OCI-LY3 (cell line): ENCODE measurements around the gene TEX19.

Experiments
- EZH2phosphoT487 ChIP-seq: fragments of 200-600 bp; shearing (Covaris generic); IDR thresholded peaks from 2 replicates; pipeline ENCODE4 v1.6.1; 2018; ENCODE audit warnings: antibody characterized with exemption, mixed run types, low read depth
- TF ChIP-seq, protein P1 (sequence below): fragments of 200-600, 300-600 bp; sonication (generic); IDR thresholded peaks from 2 replicates; pipeline ENCODE4 v1.5.1; 2014; ENCODE audit warnings: antibody characterized with exemption, low read length, low read depth

DNA sequence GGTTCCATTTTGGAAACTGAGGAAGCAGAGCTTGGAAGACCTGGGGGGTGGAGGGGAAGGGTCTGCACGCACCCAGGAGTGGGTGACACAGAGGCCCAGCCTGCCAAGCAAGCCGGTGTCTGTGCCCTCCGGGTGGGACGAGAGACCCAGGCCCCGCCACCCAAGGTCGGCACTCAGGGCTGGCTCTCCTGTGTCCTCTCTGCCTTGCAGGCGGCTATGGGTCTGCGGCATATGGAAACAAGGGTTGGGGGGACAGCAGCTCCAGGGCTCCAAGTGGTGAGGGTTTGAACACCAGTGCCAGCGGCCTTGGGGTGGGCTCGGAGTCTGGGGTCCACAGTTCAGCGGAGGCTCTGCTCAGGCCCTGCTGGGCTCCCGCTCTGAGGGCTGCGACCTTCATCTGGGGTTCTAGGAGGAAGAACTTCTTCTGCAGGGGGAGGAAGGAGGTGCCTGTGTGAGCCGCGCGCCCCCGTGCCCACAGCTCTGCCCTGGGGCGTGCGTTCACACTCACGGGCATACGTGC is 37.0 kb upstream of the TEX19 start:
- TF ChIP-seq, protein P1, sequence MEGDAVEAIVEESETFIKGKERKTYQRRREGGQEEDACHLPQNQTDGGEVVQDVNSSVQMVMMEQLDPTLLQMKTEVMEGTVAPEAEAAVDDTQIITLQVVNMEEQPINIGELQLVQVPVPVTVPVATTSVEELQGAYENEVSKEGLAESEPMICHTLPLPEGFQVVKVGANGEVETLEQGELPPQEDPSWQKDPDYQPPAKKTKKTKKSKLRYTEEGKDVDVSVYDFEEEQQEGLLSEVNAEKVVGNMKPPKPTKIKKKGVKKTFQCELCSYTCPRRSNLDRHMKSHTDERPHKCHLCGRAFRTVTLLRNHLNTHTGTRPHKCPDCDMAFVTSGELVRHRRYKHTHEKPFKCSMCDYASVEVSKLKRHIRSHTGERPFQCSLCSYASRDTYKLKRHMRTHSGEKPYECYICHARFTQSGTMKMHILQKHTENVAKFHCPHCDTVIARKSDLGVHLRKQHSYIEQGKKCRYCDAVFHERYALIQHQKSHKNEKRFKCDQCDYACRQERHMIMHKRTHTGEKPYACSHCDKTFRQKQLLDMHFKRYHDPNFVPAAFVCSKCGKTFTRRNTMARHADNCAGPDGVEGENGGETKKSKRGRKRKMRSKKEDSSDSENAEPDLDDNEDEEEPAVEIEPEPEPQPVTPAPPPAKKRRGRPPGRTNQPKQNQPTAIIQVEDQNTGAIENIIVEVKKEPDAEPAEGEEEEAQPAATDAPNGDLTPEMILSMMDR = no peak
- no peak for TF ChIP-seq EZH2phosphoT487
